GM12891 (cell line): Measurements from ENCODE around the gene PEX7.

ENCODE experiments used
- POLR2A ChIP-seq: IDR thresholded peaks from 2 replicates; pipeline ENCODE4 v1.6.1; 2011; ENCODE audit warnings: low read depth, low read length, control low read depth
- POLR2AphosphoS5 ChIP-seq: IDR thresholded peaks from 2 replicates; pipeline ENCODE4 v1.6.1; 2011; ENCODE audit warnings: low read depth, low read length, control low read depth
- TAF1 ChIP-seq: IDR thresholded peaks from 2 replicates; pipeline ENCODE4 v1.6.1; 2011; ENCODE audit warnings: low read depth, low read length, control low read depth

GRCh38 chr6:136926383-136926782, 104.0 kb downstream of the PEX7 start:
- TF ChIP-seq POLR2A, result no peak
- TF ChIP-seq POLR2AphosphoS5, result no peak
- TF ChIP-seq TAF1, result no peak
